Mononuclear cell (primary cell): ENCODE data around the gene C6orf132. TPM values are rescaled to one million over a fixed set of nuclear protein-coding genes. Genes with fewer than 3 reads are reported as not detected.

Experiments used
- H3K27me3 ChIP-seq: 2 replicates; pipeline ENCODE4 v1.6.0; 2011; ENCODE audit warnings: low read length, control low read depth; ENCODE audit not compliant: insufficient read depth
- H3K4me1 ChIP-seq: 2 replicates; pipeline ENCODE4 v1.5.1; 2011; ENCODE audit warnings: mild to moderate bottlenecking, low read length, control low read depth; ENCODE audit not compliant: insufficient read depth
- H3K4me3 ChIP-seq: 2 replicates; pipeline ENCODE4 v1.5.1; 2011; ENCODE audit warnings: mild to moderate bottlenecking, low read length, moderate library complexity
- H3K9me3 ChIP-seq: 2 replicates; pipeline ENCODE4 v1.5.1; 2011; ENCODE audit warnings: low read depth, mild to moderate bottlenecking, control low read depth, low read length
- total RNA-seq: library from RNA; depleted of rRNA; stranded (reverse); fragments of >200 nt; gene quantifications from one replicate; pipeline ENCODE4 v1.2.3, GENCODE V29; 2012

Gene C6orf132, protein sequence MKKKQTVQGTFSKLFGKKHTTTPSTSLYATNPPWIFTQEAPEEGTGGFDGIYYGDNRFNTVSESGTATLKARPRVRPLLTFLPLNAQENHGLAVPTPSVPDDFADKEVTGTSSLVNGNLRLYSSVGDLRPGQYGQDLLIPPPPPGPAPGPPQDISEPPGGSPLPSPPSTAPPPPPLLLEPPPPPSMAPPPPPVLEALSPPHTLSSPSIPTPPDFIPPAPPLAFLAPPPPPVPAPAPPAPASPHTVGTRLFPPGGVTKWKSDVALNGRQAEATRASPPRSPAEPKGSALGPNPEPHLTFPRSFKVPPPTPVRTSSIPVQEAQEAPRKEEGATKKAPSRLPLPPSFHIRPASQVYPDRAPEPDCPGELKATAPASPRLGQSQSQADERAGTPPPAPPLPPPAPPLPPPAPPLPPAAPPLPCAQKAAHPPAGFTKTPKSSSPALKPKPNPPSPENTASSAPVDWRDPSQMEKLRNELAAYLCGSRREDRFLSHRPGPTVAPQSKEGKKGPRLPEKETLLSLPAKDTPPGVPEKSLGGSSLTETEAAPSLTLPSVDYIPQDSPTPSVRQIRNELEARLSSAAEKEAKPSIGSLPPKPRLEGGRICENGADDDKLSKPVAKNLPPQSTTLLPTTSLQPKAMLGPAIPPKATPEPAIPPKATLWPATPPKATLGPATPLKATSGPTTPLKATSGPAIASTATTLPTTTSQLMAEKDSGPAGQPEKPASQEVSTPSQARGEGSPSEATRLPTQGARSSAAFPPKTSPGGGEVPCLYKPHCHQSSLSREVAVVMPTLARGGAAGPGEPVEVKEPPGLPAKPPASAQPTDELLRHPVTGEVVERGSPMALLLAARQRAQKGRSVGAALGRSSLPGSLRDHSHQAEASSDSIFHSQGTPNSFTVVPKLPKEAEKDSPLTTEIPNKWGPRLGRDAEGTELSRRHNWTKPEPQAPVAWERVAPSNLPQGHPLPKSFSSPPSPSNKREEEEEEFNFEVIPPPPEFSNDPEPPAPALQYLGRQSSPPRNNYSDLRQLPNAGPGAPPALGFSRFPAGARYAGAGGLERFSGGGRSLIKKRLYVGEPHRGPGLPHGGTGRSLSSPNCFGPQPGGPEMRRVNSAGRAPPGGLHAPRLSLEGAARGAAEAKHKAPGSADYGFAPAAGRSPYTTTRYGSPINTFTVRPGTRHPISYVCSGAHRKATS
- not detected for total RNA-seq

DNA sequence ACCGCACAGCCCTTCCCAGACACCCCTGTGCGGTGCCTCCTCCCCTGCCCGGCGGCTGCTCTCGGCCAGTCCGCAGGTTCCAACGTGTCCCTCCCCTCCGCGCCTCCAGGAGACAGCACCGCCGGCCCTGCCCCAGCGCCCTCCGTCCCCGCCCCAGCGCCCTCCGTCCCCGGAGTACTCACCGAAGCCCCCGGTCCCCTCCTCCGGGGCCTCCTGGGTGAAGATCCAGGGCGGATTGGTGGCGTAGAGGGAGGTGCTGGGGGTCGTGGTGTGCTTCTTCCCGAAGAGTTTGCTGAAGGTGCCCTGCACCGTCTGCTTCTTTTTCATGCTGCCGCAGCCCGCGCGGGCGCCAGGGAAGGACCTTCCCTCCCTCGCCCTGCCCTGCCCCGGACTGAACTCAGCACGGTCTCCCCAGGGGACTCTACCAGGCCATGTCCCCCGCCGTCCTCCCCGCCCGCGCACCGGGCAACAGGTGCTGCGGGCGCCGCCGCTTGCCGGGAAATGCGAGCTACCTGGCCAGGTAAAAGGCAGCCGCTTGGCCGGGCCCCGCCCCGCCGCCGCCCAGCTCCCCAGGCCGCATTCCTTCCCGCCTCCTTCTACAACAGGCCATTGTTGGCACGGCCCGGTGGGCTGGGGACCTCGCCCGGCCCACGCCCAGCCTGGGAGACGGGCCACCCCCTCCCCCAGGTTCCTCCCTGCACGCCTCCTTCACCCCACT is at the start of gene C6orf132:
C6orf132 (minus strand) TSS at position 503 of the 718 bp plus-strand sequence; CDS start at position 327, 176 bp downstream.
- Histone ChIP-seq H3K27me3 (peaks cover 28% of the 10 kb centered on the region), H3K9me3 (no peaks in the 10 kb centered on the region), H3K4me3 (no peak within 1 kb of the TSS), H3K4me1 (peaks cover 22% of the 10 kb centered on the region)

DNA sequence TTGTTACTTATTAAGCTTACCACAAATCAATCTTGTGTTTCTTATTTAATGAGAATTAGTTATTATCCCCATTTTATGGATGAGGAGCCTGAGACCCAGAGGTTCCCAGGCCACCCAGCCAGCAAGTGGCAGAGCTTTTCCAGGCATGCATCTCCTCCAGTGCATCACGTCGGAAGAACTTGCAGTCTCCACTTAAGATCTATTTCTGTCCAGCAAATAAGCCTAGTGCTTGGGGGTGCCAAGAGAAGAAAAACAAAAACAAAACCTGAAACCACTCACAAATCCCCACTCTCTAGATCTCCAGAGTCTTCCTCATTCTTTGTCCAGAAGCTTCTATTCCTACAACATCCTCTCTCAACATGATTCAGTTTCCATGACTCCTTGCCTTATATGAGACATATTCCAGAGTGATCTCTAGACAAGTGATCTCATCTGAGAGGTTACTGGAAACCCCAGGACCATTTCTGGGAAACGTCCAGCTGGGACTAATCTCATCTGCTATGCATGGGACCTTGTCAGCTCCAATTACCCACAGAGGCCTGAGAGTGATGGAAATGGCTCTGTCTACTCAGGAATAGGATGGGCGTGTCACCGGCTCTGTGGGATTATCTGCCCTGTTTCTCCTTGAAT is 48.2 kb upstream of the C6orf132 start:
- no peaks in the 10 kb centered on the region for H3K9me3 ChIP-seq
- H3K4me1 ChIP-seq = no peaks in the 10 kb centered on the region
- no peaks in the 10 kb centered on the region for H3K27me3 ChIP-seq

DNA sequence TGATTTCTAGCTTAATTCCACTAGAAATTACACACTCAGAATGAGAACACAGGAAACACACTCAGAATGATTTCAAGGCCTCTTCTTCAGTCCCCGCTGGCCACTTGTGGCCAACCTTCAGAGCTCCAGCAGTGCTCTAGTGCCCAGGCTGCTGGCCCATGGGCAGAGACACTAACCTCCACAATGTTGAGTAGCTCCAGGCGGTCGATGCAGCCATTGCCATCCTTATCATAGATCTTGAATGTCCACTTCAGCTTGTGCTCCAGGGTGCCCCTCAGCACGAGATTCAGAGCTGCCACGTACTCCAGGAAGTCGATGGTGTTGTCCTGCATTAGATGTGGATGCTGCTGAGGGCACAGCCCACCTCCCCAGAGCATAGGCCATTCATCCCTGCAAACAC is 46.0 kb upstream of the C6orf132 start:
- Histone ChIP-seq H3K4me3 (no peak overlapping the region), H3K4me1 (no peaks in the 10 kb centered on the region), H3K9me3 (no peaks in the 10 kb centered on the region), H3K27me3 (no peaks in the 10 kb centered on the region)

More for the DNA sequence above, 48.2 kb upstream of the C6orf132 start:
- no peak overlapping the region for H3K4me3 ChIP-seq

DNA sequence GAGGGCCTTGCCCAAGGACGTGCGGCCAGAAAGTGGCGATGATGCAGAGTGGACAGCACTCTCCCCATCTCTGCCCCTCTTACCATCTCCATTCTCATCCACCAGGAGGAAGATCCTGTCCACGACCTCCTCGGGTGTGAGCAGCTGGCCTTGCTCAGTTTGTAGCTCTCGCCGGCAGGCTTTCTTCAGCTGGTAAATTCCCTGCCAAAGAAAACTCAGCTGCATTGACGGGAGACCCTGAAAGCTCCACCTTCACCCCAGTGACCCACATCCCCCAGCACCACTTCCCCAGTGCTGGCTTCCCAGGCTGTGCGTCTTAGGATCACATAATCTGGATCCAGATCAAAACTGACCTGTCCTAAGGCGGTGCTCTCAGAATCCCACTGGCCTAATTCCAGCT is 43.2 kb upstream of the C6orf132 start:
- Histone ChIP-seq H3K4me3 (no peak overlapping the region), H3K27me3 (no peaks in the 10 kb centered on the region), H3K9me3 (no peaks in the 10 kb centered on the region), H3K4me1 (no peaks in the 10 kb centered on the region)

DNA sequence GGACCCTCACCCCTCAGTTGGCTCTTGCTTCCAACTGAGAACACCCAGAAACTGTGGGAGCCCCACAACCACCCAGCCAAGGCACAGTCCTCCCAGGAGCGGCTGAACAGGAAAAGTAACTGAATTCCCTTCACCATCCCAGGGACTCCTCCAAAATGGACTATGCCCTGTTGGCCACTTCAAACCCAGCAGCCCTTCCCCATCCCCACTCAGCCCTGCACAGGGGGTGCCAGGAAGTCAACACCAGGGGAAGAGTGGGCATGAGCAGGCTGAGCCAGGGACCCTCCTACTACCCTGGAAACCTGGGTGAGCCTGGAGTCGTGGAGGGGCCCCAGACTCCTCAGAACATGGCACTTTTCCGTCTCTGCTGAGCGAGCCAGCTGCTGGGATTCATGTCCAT is 42.1 kb upstream of the C6orf132 start:
- Histone ChIP-seq H3K4me1 (no peaks in the 10 kb centered on the region), H3K4me3 (no peak overlapping the region), H3K9me3 (no peaks in the 10 kb centered on the region), H3K27me3 (no peaks in the 10 kb centered on the region)

DNA sequence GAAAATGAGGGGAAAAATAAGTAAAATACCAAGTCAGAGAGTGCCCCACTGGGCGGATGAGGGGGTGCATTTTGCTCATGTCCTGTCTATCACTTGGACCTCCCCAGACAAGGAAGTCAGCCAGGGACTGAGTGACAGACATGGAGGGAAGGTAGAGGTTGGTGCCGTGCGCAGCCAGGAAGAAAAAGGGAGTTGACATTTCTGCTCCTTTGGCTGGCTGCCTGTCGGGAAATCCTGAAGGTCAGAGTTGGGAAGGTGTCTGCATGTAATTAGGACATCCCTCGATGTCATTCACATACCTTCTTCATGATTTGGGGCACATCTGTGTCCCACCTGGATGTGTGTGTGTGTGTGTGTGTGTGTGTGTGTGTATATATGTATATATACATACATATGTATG is 39.7 kb upstream of the C6orf132 start:
- Histone ChIP-seq H3K4me3 (no peak overlapping the region), H3K27me3 (no peaks in the 10 kb centered on the region), H3K4me1 (no peaks in the 10 kb centered on the region), H3K9me3 (no peaks in the 10 kb centered on the region)

DNA sequence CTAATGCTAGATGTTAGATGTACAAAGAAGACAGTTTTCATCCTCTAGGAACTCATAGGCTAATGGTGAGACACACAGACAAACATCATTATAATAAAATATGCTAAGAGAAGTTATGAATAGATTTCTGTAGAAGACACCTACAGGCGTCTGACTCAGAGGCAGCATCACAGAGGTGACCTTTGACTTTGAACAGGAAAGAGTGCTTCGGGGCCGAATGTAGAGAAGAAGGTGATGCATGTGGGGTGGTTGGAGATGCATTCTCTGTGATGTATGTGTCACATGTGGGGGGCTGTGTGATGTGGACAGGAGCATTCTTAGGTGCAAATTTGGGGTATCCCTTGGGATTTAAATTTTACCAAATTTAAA is 37.5 kb upstream of the C6orf132 start:
- no peaks in the 10 kb centered on the region for H3K27me3 ChIP-seq
- H3K4me3 ChIP-seq = no peak overlapping the region
- H3K4me1 ChIP-seq = no peaks in the 10 kb centered on the region
- H3K9me3 ChIP-seq = no peaks in the 10 kb centered on the region

DNA sequence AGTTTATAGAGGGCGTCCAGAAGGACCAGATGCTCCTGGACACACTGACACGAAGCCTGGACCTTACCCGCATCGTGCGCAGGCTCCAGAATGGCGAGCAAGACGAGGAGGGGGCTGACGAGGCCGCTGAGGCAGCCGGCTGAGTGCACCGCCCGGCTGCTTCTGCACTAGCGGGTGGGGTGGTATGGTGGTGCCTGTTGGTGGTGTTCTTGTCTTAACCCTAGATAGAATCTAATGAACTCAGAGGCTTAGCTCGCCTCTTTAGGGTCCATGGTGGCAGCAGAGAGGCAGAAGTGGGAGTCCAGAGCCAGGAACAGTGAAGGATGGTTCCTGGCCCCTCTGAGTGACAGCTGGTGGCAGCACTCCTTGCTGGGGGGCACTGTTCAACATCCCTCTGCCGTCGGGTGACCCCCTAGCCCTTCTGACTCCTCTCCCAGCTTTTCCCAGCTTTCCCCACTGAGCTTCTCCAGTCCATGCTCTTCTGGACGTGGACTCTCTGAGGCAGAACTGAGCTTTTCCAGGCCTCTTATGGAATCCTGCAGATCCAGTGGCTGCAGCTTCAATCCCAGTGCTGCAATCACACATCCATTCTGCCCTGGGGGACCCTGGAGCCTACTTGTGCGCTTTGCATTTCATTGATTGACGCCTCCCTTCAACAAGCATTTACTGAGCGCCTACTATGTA is 37.0 kb upstream of the C6orf132 start:
- Histone ChIP-seq H3K27me3 (no peaks in the 10 kb centered on the region), H3K4me1 (no peaks in the 10 kb centered on the region), H3K9me3 (no peaks in the 10 kb centered on the region), H3K4me3 (no peak overlapping the region)

DNA sequence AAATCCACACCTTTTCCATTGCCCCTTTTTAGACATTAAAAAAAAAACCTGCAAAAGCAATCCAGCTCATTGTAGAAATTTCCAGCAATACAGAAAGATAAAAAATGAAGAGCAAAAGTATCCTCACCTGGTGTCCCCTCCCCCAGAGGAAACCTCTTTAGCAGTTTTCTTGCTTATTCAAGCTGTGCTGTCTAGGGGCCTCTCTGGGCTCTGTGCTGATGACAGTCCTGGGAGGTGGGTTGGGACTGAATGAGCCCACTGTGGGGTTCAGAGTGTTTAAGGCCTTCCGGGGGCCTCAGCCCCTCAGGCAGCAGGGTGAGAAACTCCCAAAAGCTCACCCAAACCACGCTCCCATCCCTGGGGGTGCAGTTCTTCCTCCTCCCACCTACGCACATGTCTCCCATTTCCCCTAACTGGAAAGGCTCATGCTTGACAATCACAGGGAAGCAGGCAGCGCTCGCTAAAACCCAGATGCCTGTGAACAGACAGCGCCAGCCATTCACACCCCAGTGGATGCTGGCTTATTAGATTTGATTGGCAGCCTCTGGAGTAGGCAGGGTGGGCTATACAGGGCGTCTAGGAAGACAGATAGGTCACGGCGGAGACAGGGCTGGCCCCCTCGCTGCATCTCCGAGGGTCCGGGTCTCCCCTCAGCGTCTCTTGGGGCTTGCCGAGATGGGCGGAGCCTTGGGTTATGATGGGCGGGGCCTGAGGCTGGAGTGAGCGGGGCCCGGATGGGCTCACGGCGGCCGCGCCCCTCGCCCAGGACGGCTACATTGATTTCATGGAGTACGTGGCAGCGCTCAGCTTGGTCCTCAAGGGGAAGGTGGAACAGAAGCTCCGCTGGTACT is 35.3 kb upstream of the C6orf132 start:
- Histone ChIP-seq H3K9me3 (no peaks in the 10 kb centered on the region), H3K4me1 (no peaks in the 10 kb centered on the region), H3K4me3 (no peak overlapping the region), H3K27me3 (no peaks in the 10 kb centered on the region)

DNA sequence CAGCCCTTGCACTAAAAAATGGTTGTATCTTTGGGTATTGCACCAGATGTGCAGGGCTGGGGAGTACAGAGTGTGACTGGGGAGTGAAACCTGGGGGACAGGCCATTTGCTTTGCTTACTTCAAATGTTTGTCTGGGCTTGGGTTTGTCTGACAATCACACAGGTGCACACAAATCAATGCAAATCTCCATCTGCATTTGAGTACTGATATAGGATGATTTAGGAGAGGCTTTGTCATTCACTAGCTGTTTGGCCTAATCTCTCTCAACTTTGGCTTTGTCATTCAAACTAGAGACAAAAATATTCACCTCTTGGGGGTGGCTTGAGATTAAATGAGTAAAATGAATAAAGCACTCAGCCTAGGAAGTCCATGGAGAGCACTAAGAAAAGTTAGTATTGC is 34.6 kb upstream of the C6orf132 start:
- H3K4me1 ChIP-seq = no peaks in the 10 kb centered on the region
- no peaks in the 10 kb centered on the region for H3K27me3 ChIP-seq
- no peak overlapping the region for H3K4me3 ChIP-seq
- H3K9me3 ChIP-seq = no peaks in the 10 kb centered on the region

DNA sequence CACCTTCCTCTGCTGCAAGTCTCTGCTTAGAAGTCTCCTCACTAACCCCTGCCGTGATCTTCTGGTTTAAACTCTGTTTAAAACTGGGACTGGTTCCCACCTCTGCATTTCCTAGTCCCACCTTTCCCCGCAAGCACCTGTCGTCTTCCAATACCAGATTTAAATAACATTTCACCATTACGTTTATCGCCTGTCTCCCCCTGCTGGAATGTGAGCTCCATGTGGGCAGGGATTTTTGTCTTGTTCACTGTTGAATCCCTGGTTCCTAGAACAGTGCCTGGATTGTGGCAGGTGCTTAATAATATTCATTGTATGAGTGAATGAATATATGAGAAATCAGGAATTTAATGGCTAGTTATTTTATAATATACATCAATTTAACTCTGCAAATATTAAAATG is 33.4 kb upstream of the C6orf132 start:
- no peaks in the 10 kb centered on the region for H3K9me3 ChIP-seq
- H3K27me3 ChIP-seq = no peaks in the 10 kb centered on the region
- H3K4me3 ChIP-seq = no peak overlapping the region
- no peaks in the 10 kb centered on the region for H3K4me1 ChIP-seq

DNA sequence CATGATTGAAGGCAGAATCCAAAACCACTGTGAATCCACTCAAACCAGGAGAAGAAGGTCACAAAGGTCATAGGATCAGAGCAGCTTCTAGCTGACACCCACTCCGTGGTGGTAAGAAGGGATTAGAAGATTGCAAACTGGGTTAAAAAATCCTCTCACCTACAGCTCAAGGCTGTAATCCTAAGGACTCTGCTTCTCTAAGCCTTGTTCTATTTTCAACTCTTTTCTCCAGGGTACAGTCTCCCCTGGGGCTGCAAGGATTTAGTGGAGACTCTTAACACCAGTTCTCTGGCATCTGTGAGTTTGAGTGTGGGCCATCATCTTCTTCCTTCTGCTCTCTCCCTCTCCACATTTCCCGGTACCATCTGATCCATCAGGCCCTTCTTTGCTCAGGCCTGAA is 30.7 kb upstream of the C6orf132 start, which contains the start of gene GUCA1A:
GUCA1A (plus strand) TSS at position 264 of the 400 bp plus-strand sequence. CDS start 250 bp downstream, outside the sequence.
- Histone ChIP-seq H3K9me3 (no peaks in the 10 kb centered on the region), H3K4me1 (no peaks in the 10 kb centered on the region), H3K4me3 (no peak within 1 kb of the TSS), H3K27me3 (no peaks in the 10 kb centered on the region)
